ENCODE results near the gene SPTLC2.
"Not testable (repeated sequence)": the region's sequence is repeated elsewhere in the genome, so short reads cannot be mapped to it uniquely, and the experiment has no call there.

The SPTLC2 gene

DNA sequence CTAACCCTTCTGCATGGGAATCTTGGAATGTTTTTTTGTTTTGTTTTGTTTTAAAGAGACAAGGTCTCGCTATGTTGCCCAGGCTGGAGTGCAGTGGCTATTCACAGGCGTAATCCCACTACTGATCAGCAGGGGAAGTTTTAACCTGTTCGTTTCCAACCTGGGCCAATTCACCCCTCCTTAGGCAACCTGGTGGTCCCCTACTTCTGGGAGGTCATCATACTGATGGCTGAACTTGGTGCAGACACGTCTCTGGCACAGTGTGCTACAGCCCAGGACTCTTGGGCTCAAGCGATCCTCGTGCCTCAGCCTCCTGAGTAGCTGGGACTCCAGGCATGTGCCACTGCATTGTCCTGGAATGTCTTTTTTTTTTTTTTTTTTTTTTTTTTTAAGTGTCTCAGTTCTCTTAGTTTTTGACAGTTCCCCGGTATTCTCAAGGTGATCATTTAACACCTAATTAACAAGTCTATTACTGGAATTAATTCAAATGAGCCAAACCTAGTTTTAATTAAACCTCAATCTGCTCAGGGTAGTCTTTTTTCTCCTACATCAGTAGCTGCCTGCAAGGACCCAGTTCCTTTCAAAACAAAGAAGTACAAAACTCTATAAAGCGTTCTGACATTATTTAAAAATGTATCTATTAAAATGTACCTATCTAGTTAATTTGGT, 68.8 kb downstream of the SPTLC2 start:
- no peak for DNase-seq (ENCODE audit: low read depth in 2 of 2)

DNA sequence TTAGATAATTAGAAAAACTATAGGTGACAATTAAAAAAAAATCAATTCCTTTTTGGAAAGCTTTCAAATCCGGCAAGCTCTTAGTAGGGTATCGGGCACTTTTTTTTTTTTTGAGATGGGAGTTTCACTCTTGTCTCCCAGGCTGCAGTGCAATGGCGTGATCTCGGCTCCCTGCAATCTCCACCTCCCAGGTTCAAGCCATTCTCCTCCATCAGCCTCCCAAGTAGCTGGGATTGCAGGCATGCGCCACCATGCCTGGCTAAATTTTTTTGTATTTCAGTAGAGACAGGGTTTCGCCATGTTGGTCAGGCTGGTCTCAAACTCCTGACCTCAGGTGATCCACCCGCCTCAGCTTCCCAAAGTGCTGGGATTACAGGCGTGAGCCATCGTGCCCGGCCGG, 71.3 kb downstream of the SPTLC2 start:
- not testable (repeated sequence) for DNase-seq (ENCODE audit: low read depth in 2 of 2)

DNA sequence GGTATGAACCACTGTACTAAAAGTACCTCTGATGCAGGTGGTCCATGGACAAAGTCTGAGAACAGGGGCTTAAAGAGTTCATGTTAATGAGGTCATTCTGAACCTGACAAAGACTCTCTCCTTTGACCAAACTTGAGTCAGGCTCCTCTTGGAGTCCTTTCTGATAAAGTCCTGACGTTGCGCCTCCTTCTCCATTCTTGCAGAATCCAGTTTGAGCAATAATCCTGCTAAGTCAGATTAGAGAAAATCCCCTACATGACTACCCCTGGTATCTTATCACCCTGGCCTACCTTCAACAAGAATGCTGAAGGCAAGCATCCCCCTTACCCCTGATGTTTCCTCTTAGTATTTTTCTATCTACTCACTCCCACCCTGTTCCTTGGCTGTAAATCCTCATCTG, 71.9 kb downstream of the SPTLC2 start:
- no peak for DNase-seq (ENCODE audit: low read depth in 2 of 2)

DNA sequence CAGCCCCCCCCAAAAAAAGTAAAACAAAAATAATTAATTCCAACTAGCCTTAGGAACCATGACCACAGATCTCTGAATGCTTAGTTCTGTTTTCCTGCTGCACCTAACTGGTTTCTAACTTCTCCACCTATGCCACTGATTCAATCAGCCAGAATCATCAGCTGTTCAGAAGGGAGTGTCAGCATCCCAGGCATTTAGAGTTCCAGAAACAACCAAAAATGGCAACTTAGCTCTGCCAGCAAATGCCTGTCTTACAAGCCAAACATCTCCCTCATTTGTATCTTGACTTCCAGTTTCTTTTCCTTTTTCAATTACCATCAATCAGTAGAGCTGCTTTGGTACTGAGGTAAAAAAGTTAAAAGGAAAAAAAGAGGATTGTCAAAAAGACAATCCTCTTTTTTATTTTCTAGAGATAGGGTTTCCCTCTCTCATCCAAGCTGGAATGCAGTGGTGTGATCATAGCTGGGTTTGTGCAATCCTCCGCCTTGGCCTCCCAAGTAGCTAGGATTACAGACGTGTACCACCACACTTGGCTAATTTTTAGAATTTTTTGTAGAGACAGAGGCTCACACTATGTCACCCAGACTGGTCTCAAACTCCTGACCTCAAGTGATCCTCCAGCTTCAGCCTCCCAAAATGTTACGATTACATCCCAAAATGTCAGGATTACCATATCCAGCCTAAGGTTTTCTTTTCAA, 72.7 kb downstream of the SPTLC2 start:
- no peak for DNase-seq (ENCODE audit: low read depth in 2 of 2)

DNA sequence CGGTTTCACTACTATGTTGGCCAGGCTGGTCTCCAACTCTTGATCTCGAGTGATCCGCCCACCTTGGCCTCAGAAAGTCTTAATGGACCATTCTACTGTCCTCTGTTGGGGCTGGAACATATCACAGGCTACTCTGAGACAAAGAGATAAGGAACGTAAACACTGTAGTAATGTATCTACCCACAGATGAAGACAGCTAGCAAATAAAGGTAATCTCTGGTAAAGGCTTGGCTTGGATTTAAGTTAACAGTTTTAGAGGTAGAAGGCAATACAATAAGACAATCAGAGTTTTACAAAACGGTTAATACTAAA, 73.2 kb downstream of the SPTLC2 start:
- no peak for DNase-seq (ENCODE audit: low read depth in 2 of 2)

DNA sequence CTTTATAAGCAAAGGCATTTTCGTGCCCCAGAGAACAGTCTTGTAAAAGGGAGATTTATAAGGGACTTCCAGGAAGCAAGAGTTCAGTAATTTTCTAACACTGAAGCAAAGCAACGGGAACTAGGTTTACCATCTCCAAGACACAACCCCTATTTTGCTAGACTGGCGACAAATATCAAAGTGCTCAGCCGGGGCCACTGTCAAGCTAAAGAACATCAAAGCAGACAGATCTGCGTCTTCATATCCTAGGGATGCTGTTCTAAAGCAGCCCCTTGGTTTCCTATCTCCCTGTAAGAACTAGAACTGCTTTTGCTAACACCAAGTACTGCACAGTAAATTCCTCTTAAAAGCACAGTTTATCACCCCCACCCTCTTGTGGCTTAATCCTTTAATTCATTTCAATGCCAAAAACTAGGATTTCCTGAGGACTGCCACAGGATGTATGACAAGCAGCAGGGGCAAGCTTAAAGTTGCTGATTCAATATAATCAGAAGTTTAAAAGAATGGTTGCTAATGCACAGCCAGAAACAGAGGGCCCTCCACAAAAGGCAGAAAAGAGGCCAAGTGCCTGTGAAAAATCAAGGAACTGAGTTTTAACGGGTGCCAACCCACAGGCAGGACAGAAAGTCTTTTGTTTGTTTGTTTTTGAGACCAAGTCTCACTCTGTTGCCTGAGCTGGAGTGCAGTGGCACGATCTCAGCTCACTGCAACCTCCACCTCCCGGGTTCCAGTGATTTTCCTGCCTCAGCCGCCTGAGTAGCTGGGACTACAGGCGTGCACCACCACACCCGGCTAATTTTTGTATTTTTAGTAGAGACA, 73.8 kb downstream of the SPTLC2 start:
- DNase-seq (ENCODE audit: low read depth in 2 of 2) = no peak

DNA sequence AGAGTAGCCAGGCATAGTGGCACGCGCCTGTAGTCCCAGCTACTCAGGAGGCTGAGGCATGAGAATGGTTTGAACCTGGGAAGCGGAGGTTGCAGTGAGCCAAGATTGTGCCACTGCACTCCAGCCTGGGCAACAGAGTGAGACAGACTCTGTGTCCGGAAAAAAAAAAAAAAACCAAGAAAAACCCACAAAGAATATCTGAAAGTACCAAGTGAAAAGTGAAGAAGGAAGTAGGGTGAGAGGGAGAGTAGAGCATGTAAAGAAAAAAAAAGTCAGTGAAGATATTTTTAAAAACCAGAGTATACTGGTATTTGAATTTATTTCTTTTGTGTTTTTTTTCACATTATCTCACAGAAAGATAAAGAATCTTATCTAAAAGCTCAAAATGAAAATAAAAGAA, 74.5 kb downstream of the SPTLC2 start:
- no peak for DNase-seq (ENCODE audit: low read depth in 2 of 2)

DNA sequence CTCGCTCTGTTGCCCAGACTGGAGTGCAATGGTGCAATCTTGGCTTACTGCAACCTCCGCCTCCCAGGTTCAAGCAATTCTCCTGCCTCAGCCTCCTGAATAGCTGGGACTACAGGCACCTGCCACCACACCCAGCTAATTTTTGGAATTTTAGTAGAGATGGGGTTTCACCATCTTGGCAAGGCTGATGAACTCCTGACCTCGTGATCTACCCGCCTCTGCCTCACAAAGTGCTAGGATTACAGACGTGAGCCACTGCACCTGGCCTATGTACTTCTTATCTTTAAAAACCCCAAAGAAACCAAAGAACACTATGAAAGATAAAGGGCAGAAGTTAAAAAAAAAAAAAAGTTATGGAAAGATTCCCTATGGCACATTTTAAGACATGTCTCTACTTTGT, 79.5 kb downstream of the SPTLC2 start:
- not testable (repeated sequence) for DNase-seq (ENCODE audit: low read depth in 2 of 2)

DNA sequence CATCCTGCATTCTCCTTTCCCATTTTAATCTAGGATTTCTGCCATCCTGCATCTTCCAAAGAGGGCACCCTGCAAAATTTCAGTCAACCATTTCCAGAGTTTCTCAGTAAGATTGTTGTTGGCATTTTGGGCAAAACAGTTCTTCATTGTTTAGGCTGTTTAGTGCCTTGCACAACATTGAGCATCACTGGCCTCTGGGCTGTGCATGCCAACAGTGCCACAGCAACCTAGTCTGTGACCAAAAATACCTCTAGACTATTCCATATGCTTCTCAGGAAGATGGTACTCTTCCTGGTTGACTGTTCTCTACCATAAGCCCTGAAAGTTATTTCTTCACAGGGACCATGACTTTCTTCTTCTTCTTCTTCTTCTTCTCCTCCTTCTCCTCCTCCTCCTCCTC, 85.4 kb downstream of the SPTLC2 start:
- no peak for DNase-seq (ENCODE audit: low read depth in 2 of 2)

DNA sequence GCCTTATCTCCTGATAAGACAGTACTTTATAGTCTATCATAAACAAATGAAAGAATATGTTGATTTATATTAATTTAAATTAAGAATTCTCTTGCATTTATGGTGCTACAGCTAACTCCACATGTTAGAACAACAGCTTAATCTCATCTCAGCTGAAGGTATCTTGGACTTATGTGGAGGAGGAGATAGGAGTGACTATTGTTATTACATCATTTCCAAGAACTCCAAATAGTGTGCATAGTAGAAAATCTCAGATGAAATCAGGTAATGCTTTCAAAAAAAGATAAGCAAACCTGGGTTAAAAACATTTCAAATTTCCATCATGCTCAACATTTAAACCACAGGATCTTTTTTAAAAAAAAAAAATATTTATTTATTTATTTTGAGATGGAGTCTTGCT, 86.5 kb downstream of the SPTLC2 start:
- no peak for DNase-seq (ENCODE audit: low read depth in 2 of 2)

DNA sequence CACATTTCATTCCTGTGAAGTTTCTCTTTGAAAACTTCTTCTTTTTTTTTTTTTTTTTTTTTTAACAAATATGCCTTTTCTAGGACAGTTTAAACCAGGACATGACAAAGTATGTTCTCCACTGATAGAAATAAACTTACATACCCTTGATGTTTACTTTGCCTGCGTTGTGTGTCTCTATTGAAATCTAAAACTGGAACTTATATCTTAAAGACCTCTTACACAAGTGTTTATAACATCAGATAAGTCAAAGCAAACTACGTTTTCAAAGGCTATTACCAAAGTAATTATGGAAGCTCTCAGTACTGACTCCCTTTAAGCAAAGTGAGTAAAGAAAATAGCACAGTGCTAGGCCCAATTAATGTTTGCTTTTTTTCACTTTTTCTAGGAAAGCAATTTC, 87.2 kb downstream of the SPTLC2 start:
- no peak for DNase-seq (ENCODE audit: low read depth in 2 of 2)

DNA sequence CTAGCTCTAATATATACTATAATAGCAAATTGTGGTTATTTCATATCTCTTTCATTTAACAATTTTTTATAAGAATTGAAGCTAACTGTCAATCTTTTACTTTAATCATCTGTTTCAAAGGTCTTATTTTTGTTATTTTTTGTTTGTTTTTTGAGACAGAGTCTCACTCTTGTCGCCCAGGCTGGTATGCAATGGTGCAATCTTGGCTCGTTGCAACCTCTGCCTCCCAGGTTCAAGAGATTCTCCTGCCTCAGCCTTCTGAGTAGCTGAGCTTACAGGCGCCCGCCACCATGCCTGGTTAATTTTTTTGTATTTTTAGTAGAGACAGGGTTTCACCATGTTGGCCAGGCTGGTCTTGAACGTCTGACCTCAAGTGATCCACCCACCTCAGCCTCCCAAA, 87.7 kb downstream of the SPTLC2 start:
- not testable (repeated sequence) for DNase-seq (ENCODE audit: low read depth in 2 of 2)

DNA sequence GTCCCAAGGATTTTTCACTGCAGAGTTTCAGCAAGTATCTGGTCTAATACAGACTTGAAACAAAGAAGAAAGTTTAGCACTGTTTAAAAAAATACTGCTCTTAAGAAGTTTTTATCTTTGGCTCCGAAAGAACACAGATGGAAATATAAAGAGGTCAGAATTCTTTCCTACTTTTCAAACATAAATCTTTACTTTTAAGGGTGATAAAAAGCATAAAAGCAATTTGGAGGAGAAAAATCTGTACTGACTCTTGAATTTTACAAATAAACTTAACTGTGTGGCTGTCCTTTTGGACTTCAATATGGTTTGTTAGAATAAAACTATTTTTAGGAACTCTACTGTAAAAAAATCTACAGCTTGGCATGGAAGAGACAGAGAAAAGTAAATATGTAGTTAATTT, 90.2 kb downstream of the SPTLC2 start:
- no peak for DNase-seq (ENCODE audit: low read depth in 2 of 2)

DNA sequence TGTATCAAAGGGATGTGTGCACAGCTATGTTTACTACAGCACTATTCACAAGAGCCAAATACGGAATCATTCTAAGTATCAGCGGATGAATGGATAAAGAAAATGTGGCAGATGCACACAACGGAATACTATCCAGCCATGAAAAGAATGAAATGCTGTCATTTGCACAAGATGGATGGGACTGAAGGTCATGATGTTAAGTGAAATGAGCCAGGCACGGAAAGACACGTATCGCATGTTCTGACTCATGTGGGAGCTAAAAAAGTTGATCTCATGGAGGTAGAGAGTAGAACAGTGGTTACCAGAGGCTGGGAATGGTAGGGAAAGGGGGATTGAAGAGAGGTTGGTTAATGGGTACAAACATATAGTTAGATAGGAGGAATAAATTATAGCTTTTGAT, 91.9 kb downstream of the SPTLC2 start:
- no peak for DNase-seq (ENCODE audit: low read depth in 2 of 2)

DNA sequence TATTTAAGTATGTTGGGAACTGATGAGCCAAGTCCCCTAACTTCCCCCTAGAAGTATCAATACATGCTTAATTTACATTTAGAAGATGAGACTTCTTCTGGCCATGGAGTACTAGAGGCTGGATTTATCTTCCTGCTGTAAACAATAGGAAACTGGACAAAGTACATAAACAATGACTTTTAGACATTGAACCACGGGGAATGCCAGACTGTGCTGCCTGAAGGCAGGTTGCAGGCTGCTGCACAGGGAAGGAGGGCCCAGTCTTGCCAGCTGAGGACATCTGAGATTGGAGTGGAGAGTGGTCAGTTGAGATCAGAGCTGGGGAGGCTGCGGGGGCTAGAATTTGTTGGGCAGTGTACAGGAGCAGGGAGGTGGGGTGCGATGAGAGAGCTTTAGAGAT, 93.3 kb downstream of the SPTLC2 start:
- DNase-seq (ENCODE audit: low read depth in 2 of 2) = no peak

DNA sequence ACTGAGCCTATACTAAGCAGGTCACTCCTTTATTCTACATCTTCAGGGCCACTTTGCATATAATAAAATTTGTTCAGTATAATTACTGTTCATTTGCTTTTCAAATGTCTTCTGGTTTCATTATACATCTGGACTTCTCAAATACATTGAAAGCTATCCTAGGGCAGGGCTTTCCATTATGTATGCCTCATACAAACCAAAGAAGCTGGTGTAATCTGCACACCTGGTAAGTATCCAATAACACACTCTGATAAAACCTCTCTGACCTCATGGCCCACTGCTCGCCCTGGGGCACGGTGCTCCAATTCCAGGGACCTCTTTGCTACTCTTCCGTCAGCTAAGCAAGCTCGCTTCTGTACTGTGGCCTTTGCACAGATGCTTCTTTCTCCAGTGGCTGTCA, 95.9 kb downstream of the SPTLC2 start:
- DNase-seq (ENCODE audit: low read depth in 2 of 2) = no peak

DNA sequence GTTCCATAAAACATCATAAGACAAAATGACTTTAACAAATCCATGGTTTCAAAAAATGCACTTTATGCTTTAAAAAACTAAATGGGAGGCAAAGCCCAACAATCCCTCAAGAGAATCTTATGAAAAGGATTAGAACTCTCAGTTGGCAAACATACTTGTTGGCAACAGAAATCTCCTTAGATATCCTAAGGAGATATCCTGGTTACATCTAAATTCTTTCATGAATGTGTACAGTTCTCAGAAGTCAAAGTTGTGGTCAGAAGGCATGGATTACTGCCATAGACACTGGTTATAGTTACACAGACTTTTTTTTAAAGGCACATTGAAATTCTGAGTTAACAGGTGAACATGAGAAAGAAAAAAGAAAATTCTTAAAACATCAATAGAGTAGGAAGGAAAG, 100.3 kb downstream of the SPTLC2 start:
- no peak for DNase-seq (ENCODE audit: low read depth in 2 of 2)

DNA sequence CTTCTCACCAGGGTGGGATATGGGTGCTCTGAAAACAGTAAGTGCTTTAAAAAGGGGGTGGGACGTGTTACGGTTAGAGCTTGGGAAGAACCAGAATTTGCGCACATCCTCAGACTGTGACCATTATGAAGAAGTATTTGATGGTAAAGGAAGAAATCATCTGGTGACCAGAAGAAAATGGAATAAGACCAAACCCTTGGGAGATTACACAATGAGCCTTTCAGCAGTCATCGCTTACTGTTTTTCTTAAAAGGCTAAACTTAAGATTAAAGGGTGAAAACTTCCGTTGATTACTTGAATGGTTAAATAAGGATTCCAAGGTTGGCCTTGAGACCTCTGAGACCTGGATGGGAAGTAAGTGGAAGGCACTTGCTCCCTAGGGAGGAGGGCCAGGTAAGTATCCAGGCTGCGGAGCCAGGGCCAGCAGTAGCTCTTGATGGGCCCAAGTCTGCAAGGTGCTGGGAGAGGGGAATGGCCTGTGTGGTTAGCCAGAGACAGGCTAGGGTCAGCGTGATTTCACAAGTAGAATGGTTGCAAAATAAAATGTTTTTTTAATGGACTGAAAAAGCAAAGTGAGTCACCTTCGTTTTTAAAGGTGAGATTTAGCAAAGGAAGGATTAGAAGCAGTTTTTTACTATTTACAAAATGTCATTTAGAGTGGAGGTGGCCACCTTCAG, 104.8 kb downstream of the SPTLC2 start:
- DNase-seq (ENCODE audit: low read depth in 2 of 2) = no peak

DNA sequence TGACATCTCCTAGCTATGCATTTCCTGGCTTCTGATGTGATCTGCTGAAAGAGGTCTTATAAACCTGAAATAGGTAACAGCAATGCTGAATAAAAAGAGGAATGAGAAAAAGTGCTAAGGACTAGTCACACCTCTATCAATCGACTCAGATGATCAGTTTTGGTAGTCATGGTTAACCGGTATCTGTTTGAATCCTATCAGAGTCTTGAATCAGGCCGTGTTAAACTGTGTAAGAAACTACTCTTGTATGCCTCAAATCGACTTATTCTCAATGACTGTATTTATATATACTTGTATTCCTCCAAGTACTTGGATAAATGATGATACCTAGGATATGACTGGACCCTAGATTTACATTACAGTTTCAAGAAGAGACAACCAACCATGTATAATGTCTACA, 107.1 kb downstream of the SPTLC2 start:
- no peak for DNase-seq (ENCODE audit: low read depth in 2 of 2)

DNA sequence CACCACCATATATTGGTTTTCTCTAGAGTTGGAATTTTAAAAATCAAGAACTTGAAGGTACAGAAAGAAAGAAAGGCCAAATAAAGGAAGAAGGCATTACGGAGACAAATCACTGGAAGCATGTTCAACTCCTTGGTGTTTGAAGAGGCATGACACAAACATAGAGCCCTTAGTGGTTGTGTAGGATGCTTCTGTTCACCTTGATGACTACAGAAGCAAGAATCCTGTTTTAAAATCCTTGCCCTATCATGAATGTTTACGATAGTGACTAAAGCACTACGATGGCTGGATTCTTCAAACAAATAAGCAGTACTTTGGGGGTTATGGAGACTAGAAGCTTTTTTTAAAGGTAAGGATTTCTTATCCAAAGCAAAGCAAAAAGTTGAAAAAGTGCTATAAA, 107.6 kb downstream of the SPTLC2 start:
- no peak for DNase-seq (ENCODE audit: low read depth in 2 of 2)

DNA sequence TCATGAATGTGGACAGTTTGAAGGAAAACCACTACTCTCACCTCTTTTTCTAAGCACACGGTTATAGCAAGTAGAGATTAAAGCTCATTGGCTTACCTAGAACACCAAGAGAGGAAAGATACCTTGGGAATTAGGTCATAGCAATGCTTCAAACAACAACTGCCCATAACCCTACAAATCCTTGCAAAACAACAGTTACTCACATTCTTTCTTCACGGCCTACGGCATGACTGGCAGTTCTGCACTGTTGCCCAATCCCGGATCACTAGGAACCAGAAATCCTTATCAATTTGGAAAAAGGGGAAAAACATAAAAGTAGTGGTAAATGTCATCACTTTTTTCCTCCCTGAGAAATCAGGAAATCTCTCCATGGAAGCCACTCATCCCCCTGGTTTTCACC, 108.2 kb downstream of the SPTLC2 start:
- no peak for DNase-seq (ENCODE audit: low read depth in 2 of 2)

DNA sequence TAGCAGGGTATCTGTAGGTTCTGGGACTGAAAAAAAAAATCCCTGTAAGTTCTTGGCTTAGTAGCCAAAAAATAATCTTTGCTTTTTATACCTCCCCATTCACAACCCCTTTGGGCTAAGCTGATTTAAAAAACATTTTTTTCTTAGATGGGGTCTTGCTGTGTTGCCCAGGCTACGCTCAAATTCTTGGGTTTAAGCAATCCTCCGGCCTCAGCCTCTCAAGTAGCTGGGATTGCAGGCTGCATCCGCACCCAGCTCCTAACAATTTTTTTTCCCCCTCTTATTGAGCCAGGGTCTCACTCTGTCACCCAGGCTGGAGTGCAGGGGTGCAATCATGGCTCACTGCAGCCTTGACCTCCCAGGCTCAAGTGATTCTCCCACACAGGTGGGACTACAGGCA, 108.7 kb downstream of the SPTLC2 start:
- no peak for DNase-seq (ENCODE audit: low read depth in 2 of 2)

DNA sequence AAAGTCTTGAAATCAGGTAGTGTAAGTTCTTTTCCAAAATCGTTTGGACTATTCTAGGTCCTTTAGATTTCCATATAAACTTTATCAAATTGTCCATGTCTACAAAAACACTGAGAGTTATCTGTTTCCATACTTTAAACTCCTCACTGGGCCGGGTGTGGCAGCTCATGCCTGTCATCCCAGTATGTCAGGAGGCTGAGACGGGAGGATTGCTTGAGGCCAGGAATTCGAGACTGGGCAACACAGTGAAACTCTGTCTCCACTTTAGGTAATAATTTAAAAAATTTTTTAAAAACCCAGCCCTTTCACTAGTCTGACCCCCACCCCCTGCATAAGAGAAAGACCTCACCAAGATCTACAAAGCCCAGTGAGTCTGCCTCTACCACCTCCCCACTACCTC, 111.4 kb downstream of the SPTLC2 start:
- DNase-seq (ENCODE audit: low read depth in 2 of 2) = no peak

All from stimulated activated CD8-positive, alpha-beta memory T cell treated with anti-CD3 and anti-CD28 coated beads, Interleukin-15, amount 100 ng/mL, for 4 hours (primary cell).